Spinal cord (tissue), 10 donors: ENCODE results near the gene TBC1D3I. TPM values are rescaled to one million over a fixed set of nuclear protein-coding genes. Genes with fewer than 3 reads are reported as not detected.
"Not testable (repeated sequence)": the region's sequence is repeated elsewhere in the genome, so short reads cannot be mapped to it uniquely, and the experiment has no call there.

Source experiments
- DNase-seq, 6 donors: peaks; one replicate each; pipeline versions ENCODE4 v3.0.0 to v3.0.0-alpha.2; 2013 to 2015; ENCODE audit warnings: low spot score in 6 of 6, low read depth in 4 of 6
- H3K27ac ChIP-seq: one replicate; pipeline ENCODE4 v1.5.1; 2013; ENCODE audit warnings: low read depth, low read length, control low read depth
- H3K27me3 ChIP-seq: one replicate; pipeline ENCODE4 v1.6.1; 2013; ENCODE audit warnings: low read length; ENCODE audit not compliant: control insufficient read depth, insufficient read depth
- H3K36me3 ChIP-seq: one replicate; pipeline ENCODE4 v1.6.1; 2013; ENCODE audit warnings: low read length; ENCODE audit not compliant: control insufficient read depth, insufficient read depth
- H3K4me1 ChIP-seq: one replicate; pipeline ENCODE4 v1.6.1; 2013; ENCODE audit warnings: low read length; ENCODE audit not compliant: control insufficient read depth, insufficient read depth
- H3K4me3 ChIP-seq: one replicate; pipeline ENCODE4 v1.5.1; 2013; ENCODE audit warnings: low read depth, low read length, control low read depth
- H3K9me3 ChIP-seq: one replicate; pipeline ENCODE4 v1.6.1; 2013; ENCODE audit warnings: low read length; ENCODE audit not compliant: control insufficient read depth, insufficient read depth
- WGBS: methylation state at CpG from one replicate; pipeline ENCODE4 v1.1.5; 2013; ENCODE audit warnings: missing lambda C conversion rate; ENCODE audit not compliant: insufficient coverage; 5-methylcytosine and 5-hydroxymethylcytosine counted together
- polyA plus RNA-seq, 2 donors: library from polyadenylated mRNA; unstranded; fragments of 120-200 nt; gene quantifications; one replicate each; pipeline ENCODE4 v1.2.1, GENCODE V29; 2013; ENCODE audit not compliant: insufficient read length in 2 of 2
- small RNA-seq: library from RNA; depleted of rRNA; stranded (forward); fragments of <200 nt; gene quantifications from one replicate; pipeline ENCODE3, GENCODE V24; 2014; ENCODE audit warnings: low replicate concordance
- total RNA-seq, 2 donors: library from RNA; depleted of rRNA in 1 of 2; stranded (reverse); fragments of 120-200 nt in 1 of 2; fragments of >200 nt in 1 of 2; gene quantifications; one replicate each; pipeline versions ENCODE4 v1.2.3 to v1.2.4, GENCODE V29; 2013 to 2014
- donor health status: healthy.

The TBC1D3I gene
- total and polyA plus RNA-seq, 4 donors, result 0.68 to 9.5 TPM; not detected in 2

GRCh38 chr17:36209575-36209974, 54.8 kb downstream of the TBC1D3I start:
- no peaks in the 10 kb centered on the region for H3K9me3 ChIP-seq
- no peak for DNase-seq
- no peaks in the 10 kb centered on the region for H3K4me1 ChIP-seq
- no peak overlapping the region for H3K4me3 ChIP-seq
- no peaks in the 10 kb centered on the region for H3K27me3 ChIP-seq
- H3K27ac ChIP-seq, result no peak overlapping the region
- no peaks in the 10 kb centered on the region for H3K36me3 ChIP-seq

DNA sequence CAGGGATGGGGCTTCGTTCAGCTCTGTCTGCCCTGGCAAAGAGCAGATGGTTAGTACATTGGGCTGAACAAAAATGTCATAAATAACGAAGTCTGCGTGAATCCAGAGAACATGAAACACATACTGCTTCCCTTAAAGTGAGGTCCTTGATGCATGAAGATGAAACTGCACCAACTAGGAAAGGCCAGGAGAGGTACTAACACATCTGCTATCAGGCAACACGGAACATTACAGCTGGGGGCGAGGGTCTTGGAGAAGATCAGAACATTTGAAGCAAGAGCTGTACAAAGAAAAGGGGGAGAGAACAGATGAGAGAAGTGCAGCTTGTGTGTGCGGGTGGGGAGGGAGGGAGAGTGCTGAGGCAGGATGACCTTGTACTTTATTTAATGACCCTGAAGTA, 57.0 kb downstream of the TBC1D3I start:
- H3K27ac ChIP-seq, H3K36me3 ChIP-seq, DNase-seq, H3K9me3 ChIP-seq, H3K27me3 ChIP-seq, H3K4me3 ChIP-seq, H3K4me1 ChIP-seq: not testable (repeated sequence)
- WGBS, result 85% methylated on average over 6 of the region's 6 CpGs

DNA sequence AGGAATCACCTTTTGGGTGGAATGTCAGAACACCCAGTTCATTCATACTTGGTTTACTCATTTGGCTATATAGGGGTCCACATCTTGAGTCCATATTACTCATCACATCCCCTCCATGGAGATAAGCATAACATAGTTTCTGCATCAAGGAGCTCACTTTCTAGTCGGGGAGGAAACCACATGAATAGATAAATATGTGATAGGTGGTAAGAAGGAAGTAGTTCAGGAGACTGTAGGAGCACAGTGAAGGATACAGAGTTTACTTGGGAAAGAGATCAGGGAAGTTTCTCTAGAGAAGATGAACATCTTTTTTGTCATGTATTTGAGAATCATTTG, 57.9 kb downstream of the TBC1D3I start:
- H3K4me3 ChIP-seq, H3K9me3 ChIP-seq, H3K27ac ChIP-seq, DNase-seq, H3K4me1 ChIP-seq, H3K27me3 ChIP-seq, H3K36me3 ChIP-seq: not testable (repeated sequence)
- 67% methylated on average over 1 of the region's 1 CpG for WGBS

DNA sequence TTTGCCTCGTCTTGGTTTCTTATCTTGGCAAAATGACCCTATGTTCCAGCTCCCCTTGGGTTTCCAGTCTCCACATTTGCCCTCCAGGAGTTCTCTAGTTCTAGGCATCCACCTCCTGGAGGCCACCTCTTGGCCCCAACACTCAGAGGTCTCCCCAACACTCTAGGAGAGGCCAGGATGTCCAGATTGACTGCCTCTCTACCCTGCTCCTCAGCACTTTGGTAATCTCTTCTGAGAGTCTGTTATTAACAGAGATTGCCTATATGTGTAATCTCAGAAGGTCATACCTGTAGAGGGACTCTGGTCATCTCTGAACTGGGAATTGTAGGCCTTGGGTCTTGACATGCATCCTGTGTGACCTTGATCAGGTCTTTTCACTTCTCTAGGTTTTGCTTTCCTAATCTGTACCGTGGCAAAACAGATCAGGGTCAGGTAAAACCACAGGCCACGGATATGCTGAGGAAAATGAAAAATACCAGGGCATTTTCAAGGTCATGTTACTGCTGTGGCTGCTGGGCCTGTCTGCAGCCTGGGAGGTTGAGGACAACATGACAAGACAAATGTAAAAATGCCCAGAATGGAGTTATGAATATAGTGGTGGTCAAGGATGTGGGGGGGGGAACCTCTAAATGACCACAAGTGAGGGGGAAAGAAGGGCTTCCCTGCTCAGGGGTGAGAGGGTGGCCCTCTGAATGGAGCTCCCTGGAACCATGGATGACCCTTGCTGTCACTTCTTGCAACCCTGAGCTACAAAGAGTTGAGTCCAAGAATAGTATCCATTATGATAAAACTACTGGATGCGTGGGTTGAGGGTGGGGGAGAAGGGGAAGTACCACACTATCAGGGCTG, 58.5 kb downstream of the TBC1D3I start:
- Histone ChIP-seq H3K9me3 (no peaks in the 10 kb centered on the region), H3K4me1 (no peaks in the 10 kb centered on the region), H3K27ac (no peak overlapping the region), H3K36me3 (no peaks in the 10 kb centered on the region), H3K4me3 (no peak overlapping the region), H3K27me3 (no peaks in the 10 kb centered on the region)
- WGBS, result 79% methylated on average over 3 of the region's 4 CpGs
- DNase-seq, result no peak

GRCh38 chr17:36204724-36205500, 59.5 kb downstream of the TBC1D3I start:
- Histone ChIP-seq H3K36me3 (no peaks in the 10 kb centered on the region), H3K9me3 (no peaks in the 10 kb centered on the region)
- 87% methylated on average over 3 of the region's 7 CpGs for whole genome bisulfite sequencing

More at GRCh38 chr17:36204724-36205500, 59.5 kb downstream of the TBC1D3I start:
- H3K27me3 ChIP-seq, result no peaks in the 10 kb centered on the region
- no peak overlapping the region for H3K27ac ChIP-seq
- DNase-seq, result no peak
- H3K4me3 ChIP-seq, result no peak overlapping the region
- no peaks in the 10 kb centered on the region for H3K4me1 ChIP-seq

Small RNA genes within 50 kb of the gene (small RNA-seq; reads per million reads assigned to genes)
- gene AC243829.3, result not detected
- not detected for gene AC243829.6
- not detected for gene RF00019

Other genes starting within 250 kb of the TBC1D3I start
- gene CCL23, start 246.6 kb downstream of the TBC1D3I start, total RNA-seq, result under 1 TPM in 1 of 2 donors, not detected in 1; 0.28 TPM
- not detected for gene CCL23, start 246.6 kb downstream of the TBC1D3I start, polyA plus RNA-seq
- not detected for gene CCL18, start 200.3 kb downstream of the TBC1D3I start, total RNA-seq
- gene CCL18, start 200.3 kb downstream of the TBC1D3I start, polyA plus RNA-seq, result not detected
- 10 to 100 TPM in 1 of 2 donors, 1 to 10 TPM in 1; 6.0 to 21.8 TPM for gene CCL3, start 174.4 kb downstream of the TBC1D3I start, total RNA-seq
- gene CCL3, start 174.4 kb downstream of the TBC1D3I start, polyA plus RNA-seq, result 10 to 100 TPM in 1 of 2 donors, 1 to 10 TPM in 1; 5.8 to 16.0 TPM
- 10 to 100 TPM in 1 of 2 donors, 1 to 10 TPM in 1; 4.8 to 10.2 TPM for gene CCL4, start 160.7 kb downstream of the TBC1D3I start, total RNA-seq
- gene CCL4, start 160.7 kb downstream of the TBC1D3I start, polyA plus RNA-seq, result 1 to 10 TPM; 2.7 to 8.4 TPM
- gene TBC1D3B, start 87.9 kb downstream of the TBC1D3I start, total RNA-seq, result 1 to 10 TPM; 1.2 to 4.0 TPM
- 10 to 100 TPM; 14.2 to 32.5 TPM for gene TBC1D3B, start 87.9 kb downstream of the TBC1D3I start, polyA plus RNA-seq
- gene CCL3L1, start 67.8 kb downstream of the TBC1D3I start, total RNA-seq, result 1 to 10 TPM; 2.8 to 6.3 TPM
- gene CCL3L1, start 67.8 kb downstream of the TBC1D3I start, polyA plus RNA-seq, result 1 to 10 TPM; 2.7 to 8.0 TPM
- 10 to 100 TPM in 1 of 2 donors, 1 to 10 TPM in 1; 3.1 to 10.4 TPM for gene CCL4L2, start 53.5 kb downstream of the TBC1D3I start, total RNA-seq
- gene CCL4L2, start 53.5 kb downstream of the TBC1D3I start, polyA plus RNA-seq, result 1 to 10 TPM; 2.1 to 6.6 TPM
- not detected for gene TBC1D3G, start 59.3 kb upstream of the TBC1D3I start, total RNA-seq
- gene TBC1D3G, start 59.3 kb upstream of the TBC1D3I start, polyA plus RNA-seq, result not detected
- not detected for gene TBC1D3H, start 123.9 kb upstream of the TBC1D3I start, total RNA-seq
- gene TBC1D3H, start 123.9 kb upstream of the TBC1D3I start, polyA plus RNA-seq, result not detected
- 10 to 100 TPM; 35.2 to 54.8 TPM for gene ZNHIT3, start 222.1 kb upstream of the TBC1D3I start, total RNA-seq
- 10 to 100 TPM; 72.6 to 73.6 TPM for gene ZNHIT3, start 222.1 kb upstream of the TBC1D3I start, polyA plus RNA-seq